Measurements from ENCODE around the gene DDX10. TPM values are rescaled to one million over a fixed set of nuclear protein-coding genes. Genes with fewer than 3 reads are reported as not detected.

DDX10 gene
- total RNA-seq, 2 experiments from 2014 or later: 32.5 to 42.6 TPM

DNA sequence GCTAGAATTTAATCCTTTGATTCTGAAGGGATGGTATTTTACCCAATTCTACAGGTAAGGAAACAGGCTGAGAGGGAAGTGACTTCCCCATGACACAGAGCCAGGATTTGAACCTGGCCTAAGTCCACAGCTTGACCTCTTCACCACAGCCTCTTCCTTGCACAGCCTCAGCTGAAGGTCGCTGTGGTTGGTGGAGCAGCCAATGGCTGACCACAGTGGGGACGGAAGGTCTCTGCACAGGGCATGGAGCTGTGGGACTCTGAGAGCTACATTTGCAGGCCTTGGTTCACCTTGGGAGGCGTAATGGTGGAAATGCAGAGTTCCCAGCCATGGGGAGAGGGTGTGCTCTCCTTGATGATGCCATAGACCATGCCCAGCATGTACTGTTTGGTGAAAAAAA lies 295.0 kb downstream of the DDX10 start:
- CTCF ChIA-PET: no interaction called here
- Mint-ChIP-seq H3K36me3 (no peaks in the 10 kb centered on the region), H3K27me3 (peaks cover 3% of the 10 kb centered on the region), H3K27ac (no peak overlapping the region), H3K4me1 (peaks cover 6% of the 10 kb centered on the region), H3K4me3 (no peak overlapping the region), H3K9me3 (ENCODE audit: low read depth) (no peaks in the 10 kb centered on the region)
- no peak for DNase-seq
- ATAC-seq: no peak

DNA sequence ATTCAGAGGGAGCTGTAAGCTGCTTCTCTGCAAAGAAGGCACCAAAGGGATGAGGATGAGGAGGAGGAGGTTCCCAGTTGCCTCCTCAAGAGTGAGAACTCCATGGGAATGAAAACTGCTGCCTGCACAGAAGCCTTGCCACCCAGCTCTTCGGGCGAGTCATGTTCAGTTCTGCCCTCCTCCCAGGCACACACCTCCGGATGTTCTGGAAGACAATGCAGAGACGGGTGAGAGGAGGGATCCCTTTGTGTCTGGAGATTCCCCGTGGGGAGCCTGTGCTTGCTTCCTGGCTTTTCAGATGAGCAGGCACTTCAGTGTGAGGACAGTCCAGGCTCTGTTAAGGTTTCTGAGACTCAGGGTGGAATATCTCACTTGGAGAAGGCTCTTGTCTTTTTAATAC lies 295.6 kb downstream of the DDX10 start:
- ATAC-seq (no peak), DNase-seq (no peak)
- H3K9me3 Mint-ChIP-seq (ENCODE audit: low read depth): no peaks in the 10 kb centered on the region
- no peak overlapping the region for H3K27ac Mint-ChIP-seq
- no peak overlapping the region for H3K4me3 Mint-ChIP-seq
- H3K27me3 Mint-ChIP-seq: peaks cover 3% of the 10 kb centered on the region
- CTCF ChIA-PET: interaction anchor here (1.0 kb wide), 1 partner anchor 46 kb away, joined by 4 read pairs; no protein-coding TSS in a partner anchor
- no peaks in the 10 kb centered on the region for H3K36me3 Mint-ChIP-seq
- H3K4me1 Mint-ChIP-seq: peaks cover 6% of the 10 kb centered on the region

GRCh38 chr11:108961095-108961494 lies 296.2 kb downstream of the DDX10 start:
- ATAC-seq: no peak
- H3K27me3 Mint-ChIP-seq: peaks cover 3% of the 10 kb centered on the region
- H3K27ac Mint-ChIP-seq: no peak overlapping the region
- no peak overlapping the region for H3K4me3 Mint-ChIP-seq
- peaks cover 6% of the 10 kb centered on the region for H3K4me1 Mint-ChIP-seq
- no peak for DNase-seq
- H3K9me3 Mint-ChIP-seq (ENCODE audit: low read depth): no peaks in the 10 kb centered on the region
- no peaks in the 10 kb centered on the region for H3K36me3 Mint-ChIP-seq
- CTCF ChIA-PET: interaction anchor here (1.0 kb wide), 1 partner anchor 47 kb away, joined by 4 read pairs; no protein-coding TSS in a partner anchor

DNA sequence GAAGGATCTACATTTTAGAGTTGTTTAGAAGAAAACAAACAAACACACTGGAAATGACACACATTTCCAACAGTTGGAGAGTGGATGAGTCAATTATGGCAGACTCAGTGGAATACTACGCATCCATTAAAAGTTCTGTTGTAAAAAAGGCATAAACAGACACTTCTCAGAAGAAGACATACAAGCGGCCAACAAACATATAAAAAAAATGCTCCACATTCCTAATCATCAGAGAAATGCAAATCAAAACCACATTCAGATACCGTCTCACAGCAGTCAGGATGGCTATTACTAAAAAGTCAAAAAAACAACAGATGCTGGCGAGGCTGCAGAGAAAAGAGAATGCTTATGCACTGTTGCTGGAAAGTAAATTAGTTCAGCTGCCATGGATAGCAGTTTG lies 298.2 kb downstream of the DDX10 start:
- Mint-ChIP-seq H3K4me3 (no peak overlapping the region), H3K4me1 (peaks cover 4% of the 10 kb centered on the region), H3K27ac (no peak overlapping the region), H3K27me3 (peaks cover 12% of the 10 kb centered on the region), H3K36me3 (no peaks in the 10 kb centered on the region), H3K9me3 (ENCODE audit: low read depth) (no peaks in the 10 kb centered on the region)
- DNase-seq (no peak), ATAC-seq (no peak)
- CTCF ChIA-PET: no interaction called here

DNA sequence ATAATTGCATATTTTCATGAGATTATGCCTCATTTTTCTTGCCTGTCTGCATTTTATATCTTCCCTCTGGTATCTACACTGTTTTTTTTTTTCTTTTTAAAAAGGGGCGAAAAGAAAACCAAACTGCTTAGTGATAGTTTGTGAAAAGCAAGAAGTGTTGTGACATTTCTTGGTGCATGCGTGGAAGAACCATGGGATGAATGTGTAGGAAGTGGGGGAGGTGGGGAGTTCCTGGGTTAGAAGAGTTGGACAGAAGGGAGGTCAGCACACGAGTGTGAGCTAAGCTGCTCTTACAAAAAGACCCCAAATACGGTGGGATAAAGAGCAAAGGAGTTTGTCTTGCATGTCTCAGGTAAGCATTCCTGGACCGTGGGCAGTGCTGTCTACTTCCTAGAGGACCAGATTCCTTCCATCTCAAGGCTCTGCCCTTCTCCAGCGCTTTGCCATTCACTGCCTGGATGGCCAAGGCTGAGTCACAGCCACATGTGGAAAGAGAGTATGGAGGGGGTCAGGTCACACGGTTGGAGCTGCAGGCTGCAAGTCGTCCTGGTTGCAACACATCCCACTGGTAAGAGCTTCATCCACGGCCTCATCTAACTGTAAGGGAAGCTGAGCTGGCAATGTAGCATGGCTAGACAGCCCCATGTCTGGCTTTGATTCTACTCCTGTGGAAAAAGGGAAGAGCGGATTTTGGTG lies 300.6 kb downstream of the DDX10 start:
- ATAC-seq (no peak), DNase-seq (no peak)
- peaks cover 2% of the 10 kb centered on the region for H3K4me1 Mint-ChIP-seq
- peaks cover 14% of the 10 kb centered on the region for H3K27me3 Mint-ChIP-seq
- H3K36me3 Mint-ChIP-seq: no peaks in the 10 kb centered on the region
- CTCF ChIA-PET: no interaction called here
- H3K27ac Mint-ChIP-seq: no peak overlapping the region
- H3K9me3 Mint-ChIP-seq (ENCODE audit: low read depth): no peaks in the 10 kb centered on the region
- no peak overlapping the region for H3K4me3 Mint-ChIP-seq

DNA sequence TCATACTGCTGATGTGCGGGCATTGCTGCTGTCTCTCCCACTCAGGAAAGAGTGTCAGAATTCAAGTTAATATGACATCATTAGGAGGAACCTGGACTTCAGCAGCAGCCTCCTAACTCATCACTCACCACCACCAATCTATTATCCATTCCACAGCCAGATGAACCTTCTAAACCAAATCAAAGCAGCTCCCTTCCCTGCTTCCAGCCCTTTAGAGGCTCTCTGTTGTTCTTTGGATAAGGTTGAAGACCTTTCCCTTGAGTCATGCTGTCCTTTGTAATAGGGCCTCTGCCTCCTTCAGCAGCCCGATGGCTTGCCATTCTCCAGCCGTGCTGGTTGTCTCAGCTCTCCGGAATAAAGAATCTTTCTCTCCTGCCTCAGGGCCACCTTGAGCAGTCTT lies 301.3 kb downstream of the DDX10 start:
- Mint-ChIP-seq H3K4me3 (no peak overlapping the region), H3K4me1 (no peaks in the 10 kb centered on the region), H3K27ac (no peak overlapping the region), H3K36me3 (no peaks in the 10 kb centered on the region), H3K9me3 (ENCODE audit: low read depth) (no peaks in the 10 kb centered on the region), H3K27me3 (peaks cover 14% of the 10 kb centered on the region)
- DNase-seq: no peak
- no peak for ATAC-seq
- CTCF ChIA-PET: no interaction called here

GRCh38 chr11:108966978-108967377 lies 302.1 kb downstream of the DDX10 start:
- H3K27me3 Mint-ChIP-seq: peaks cover 14% of the 10 kb centered on the region
- DNase-seq (no peak), ATAC-seq (no peak)
- H3K36me3 Mint-ChIP-seq: no peaks in the 10 kb centered on the region
- H3K9me3 Mint-ChIP-seq (ENCODE audit: low read depth): no peaks in the 10 kb centered on the region
- CTCF ChIA-PET: no interaction called here
- no peak overlapping the region for H3K4me3 Mint-ChIP-seq
- H3K27ac Mint-ChIP-seq: no peak overlapping the region
- H3K4me1 Mint-ChIP-seq: no peaks in the 10 kb centered on the region

DNA sequence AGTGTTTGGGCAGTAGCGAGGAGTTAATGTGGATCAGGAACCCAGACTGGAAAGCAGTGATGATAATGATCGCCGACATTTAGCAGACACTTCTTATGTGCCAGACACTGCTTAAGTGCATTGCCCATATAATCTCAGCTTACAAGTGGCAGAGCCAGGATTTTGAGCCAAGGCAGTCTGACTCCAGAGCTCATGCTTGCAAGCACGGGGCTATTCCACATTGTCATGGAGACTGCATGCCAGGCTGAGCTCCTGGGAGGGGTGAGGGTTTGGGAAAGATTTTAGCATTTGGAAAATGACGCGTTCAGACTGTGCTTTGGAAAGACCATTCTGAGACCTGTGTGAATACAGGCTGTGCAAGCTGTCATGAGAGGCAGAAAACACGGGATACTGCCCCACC lies 302.7 kb downstream of the DDX10 start:
- Mint-ChIP-seq H3K4me3 (no peak overlapping the region), H3K4me1 (no peaks in the 10 kb centered on the region), H3K36me3 (no peaks in the 10 kb centered on the region), H3K27ac (no peak overlapping the region), H3K27me3 (peaks cover 14% of the 10 kb centered on the region), H3K9me3 (ENCODE audit: low read depth) (no peaks in the 10 kb centered on the region)
- DNase-seq (no peak), ATAC-seq (no peak)
- CTCF ChIA-PET: no interaction called here

- Mint-ChIP-seq H3K27ac (no peak overlapping the region), H3K36me3 (no peaks in the 10 kb centered on the region), H3K27me3 (peaks cover 11% of the 10 kb centered on the region), H3K9me3 (ENCODE audit: low read depth) (no peaks in the 10 kb centered on the region), H3K4me3 (no peak overlapping the region), H3K4me1 (no peaks in the 10 kb centered on the region)
- ATAC-seq (no peak), DNase-seq (no peak)
- CTCF ChIA-PET: interaction anchor here (1.9 kb wide), 1 partner anchor 9 kb away, joined by 4 read pairs; no protein-coding TSS in a partner anchor
Observed at GRCh38 chr11:108970221-108970991, 305.5 kb downstream of the DDX10 start.

DNA sequence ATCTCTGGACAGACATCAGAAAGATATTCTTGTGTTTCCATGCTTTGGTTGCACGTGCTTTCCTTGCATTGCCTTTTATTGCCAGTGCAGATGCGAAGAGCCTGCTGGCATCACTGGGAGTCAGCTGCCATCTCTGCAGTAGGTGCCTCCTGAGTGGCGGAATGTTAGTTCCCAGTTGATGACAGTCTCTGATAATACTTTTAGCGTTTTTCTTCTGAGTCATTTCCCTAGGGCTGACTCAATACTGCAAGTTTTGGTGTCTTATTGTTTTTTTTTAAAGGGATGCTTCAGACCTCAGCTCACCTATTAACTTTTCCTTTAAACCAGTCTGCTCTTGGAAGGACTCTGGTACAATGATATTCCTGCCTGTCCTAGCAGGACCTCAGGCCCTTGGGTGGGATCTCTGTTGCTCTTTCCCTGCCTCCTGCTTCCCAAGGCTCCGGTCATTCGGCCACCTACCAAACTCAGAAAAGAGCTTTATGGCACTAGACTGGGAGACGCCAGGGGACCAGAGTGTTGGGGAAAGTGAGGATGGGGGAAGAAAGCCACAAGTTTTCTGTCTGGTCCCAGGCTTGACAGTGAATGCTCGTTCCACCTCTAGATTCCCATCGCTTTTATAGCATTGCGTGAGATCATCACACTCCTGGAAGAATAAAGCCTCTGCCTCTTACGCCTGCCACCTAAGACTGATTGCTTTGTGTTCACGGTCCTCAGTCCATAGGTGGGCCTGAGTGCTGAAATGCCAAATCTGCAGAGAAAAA lies 308.7 kb downstream of the DDX10 start:
- CTCF ChIA-PET: no interaction called here
- no peak overlapping the region for H3K4me3 Mint-ChIP-seq
- H3K27ac Mint-ChIP-seq: no peak overlapping the region
- DNase-seq (no peak), ATAC-seq (no peak)
- no peaks in the 10 kb centered on the region for H3K4me1 Mint-ChIP-seq
- H3K27me3 Mint-ChIP-seq: no peaks in the 10 kb centered on the region
- H3K36me3 Mint-ChIP-seq: no peaks in the 10 kb centered on the region
- H3K9me3 Mint-ChIP-seq (ENCODE audit: low read depth): no peaks in the 10 kb centered on the region

GRCh38 chr11:108975026-108975425 lies 310.2 kb downstream of the DDX10 start:
- H3K4me1 Mint-ChIP-seq: no peaks in the 10 kb centered on the region

DNA sequence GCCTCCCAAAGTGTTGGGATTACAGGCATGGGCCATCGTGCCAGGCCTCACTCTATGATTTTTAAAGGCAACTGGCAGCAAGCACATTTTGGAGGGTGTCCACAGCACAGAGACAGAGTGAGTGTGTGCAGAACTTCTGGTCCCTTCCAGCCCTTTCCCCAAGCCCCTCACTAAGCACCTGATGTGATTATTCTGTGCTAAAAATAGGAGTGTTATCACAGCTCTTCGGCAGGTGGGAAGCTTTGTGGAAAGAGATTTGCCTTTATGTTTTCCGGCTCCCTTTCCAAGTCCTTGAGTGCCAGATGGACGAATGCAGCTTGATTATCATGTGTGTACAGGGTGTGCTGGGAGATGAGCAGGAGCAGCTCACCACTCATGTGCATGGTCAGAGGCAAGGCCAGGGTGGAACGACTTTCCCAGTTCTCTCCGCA lies 310.8 kb downstream of the DDX10 start:
- DNase-seq (no peak), ATAC-seq (no peak)
- Mint-ChIP-seq H3K4me1 (no peaks in the 10 kb centered on the region), H3K27ac (no peak overlapping the region), H3K9me3 (ENCODE audit: low read depth) (no peaks in the 10 kb centered on the region), H3K27me3 (no peaks in the 10 kb centered on the region), H3K4me3 (no peak overlapping the region), H3K36me3 (no peaks in the 10 kb centered on the region)
- CTCF ChIA-PET: no interaction called here

More at GRCh38 chr11:108975026-108975425, 310.2 kb downstream of the DDX10 start:
- no peaks in the 10 kb centered on the region for H3K27me3 Mint-ChIP-seq
- CTCF ChIA-PET: no interaction called here
- H3K9me3 Mint-ChIP-seq (ENCODE audit: low read depth): no peaks in the 10 kb centered on the region
- DNase-seq (no peak), ATAC-seq (no peak)
- no peak overlapping the region for H3K4me3 Mint-ChIP-seq
- no peak overlapping the region for H3K27ac Mint-ChIP-seq
- H3K36me3 Mint-ChIP-seq: no peaks in the 10 kb centered on the region

DNA sequence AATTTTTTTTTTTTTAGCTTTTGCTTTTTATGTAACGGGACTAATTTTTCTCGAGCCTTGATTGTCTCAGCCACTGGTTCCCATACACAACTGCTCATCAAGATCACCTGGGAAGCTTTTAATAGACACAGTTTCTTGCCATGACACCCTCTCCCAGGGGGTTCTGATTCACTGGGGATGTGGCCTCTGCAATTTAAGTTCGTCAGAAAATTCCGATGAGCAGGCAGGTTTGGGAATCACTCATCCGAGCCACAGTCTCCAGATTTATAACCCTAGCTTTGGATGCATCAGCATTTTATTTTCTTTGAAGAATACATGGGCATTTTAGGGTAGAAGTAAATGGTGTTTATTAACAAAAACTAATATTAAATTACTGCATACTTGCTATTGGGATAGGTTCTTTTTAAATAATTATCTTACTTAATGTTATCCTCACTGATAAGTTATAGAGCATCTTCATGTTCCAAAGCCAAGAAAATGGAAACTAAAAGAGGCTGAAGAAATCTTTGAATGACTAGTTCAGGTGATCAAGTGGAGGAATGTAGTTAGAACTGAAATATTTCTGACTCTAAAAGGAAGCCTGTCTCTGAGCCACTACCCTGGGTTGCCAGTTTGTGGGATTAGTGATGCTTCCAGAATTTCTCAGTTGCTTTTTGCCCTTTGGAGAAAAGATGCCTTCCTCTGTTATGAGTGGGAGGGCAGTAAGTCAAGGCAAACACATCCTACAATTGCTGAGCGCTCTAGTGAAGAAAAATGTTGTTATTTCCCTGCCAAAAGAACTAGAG lies 319.0 kb downstream of the DDX10 start:
- CTCF ChIA-PET: no interaction called here
- Mint-ChIP-seq H3K9me3 (ENCODE audit: low read depth) (no peaks in the 10 kb centered on the region), H3K4me1 (no peaks in the 10 kb centered on the region), H3K27ac (no peak overlapping the region), H3K4me3 (no peak overlapping the region), H3K27me3 (no peaks in the 10 kb centered on the region), H3K36me3 (no peaks in the 10 kb centered on the region)
- ATAC-seq: no peak
- DNase-seq: no peak
